Measurements from ENCODE around the gene PLA2G4E. TPM values are rescaled to one million over a fixed set of nuclear protein-coding genes. Genes with fewer than 3 reads are reported as not detected.
A peak's percentile ranks its signal among the peaks of the same experiment; 100 is the strongest.

PLA2G4E gene
- total RNA-seq, 3 donors from 2014 or later (not counting 1 experiment from before 2014, with no cell fraction given) = not detected

- peaks cover 38 to 50% of the 10 kb centered on the region in 2 donors for H3K4me1 Mint-ChIP-seq
- H3K4me3 Mint-ChIP-seq = peak overlapping the region; percentile 88
- intact Hi-C loops (cut with micrococcal nuclease) = no loop called here
- no peaks in the 10 kb centered on the region for H3K36me3 Mint-ChIP-seq
- H3K27ac Mint-ChIP-seq = peak overlapping the region; percentile 88 to 97
- 92% methylated on average over 1 of the region's 1 CpG for WGBS (ENCODE audit: insufficient coverage)
- ATAC-seq (no peak), DNase-seq (peak in 1 of 2 donors; percentile 22)
- H3K4me1 ChIP-seq (ENCODE audit: control insufficient read depth, insufficient read depth, low read length) = peaks cover 38% of the 10 kb centered on the region
- no peaks in the 10 kb centered on the region for H3K9me3 Mint-ChIP-seq
- no peak overlapping the region for H3K4me3 ChIP-seq (ENCODE audit: low read length)
- H3K27ac ChIP-seq (ENCODE audit: low read length) = peak overlapping the region; percentile 57
- peaks cover 7 to 17% of the 10 kb centered on the region in 2 donors for H3K27me3 Mint-ChIP-seq (ENCODE audit: low read depth in 2 of 2)
- no peaks in the 10 kb centered on the region for H3K9me3 ChIP-seq (ENCODE audit: control insufficient read depth, insufficient read depth, low read length)
- H3K27me3 ChIP-seq (ENCODE audit: control insufficient read depth, insufficient read depth, low read length) = peaks cover 4% of the 10 kb centered on the region
- TF ChIP-seq CTCF (IDR thresholded peaks at IDR 0.05) = no peak
- no peaks in the 10 kb centered on the region for H3K36me3 ChIP-seq (ENCODE audit: control insufficient read depth, insufficient read depth, low read length)
Observed at GRCh38 chr15:41970456-41970855, 50.4 kb downstream of the PLA2G4E start.

GRCh38 chr15:41969851-41970431 is 50.9 kb downstream of the PLA2G4E start:
- peak overlapping the region; percentile 57 for H3K27ac ChIP-seq (ENCODE audit: low read length)
- H3K4me3 ChIP-seq (ENCODE audit: low read length) = no peak overlapping the region
- no peaks in the 10 kb centered on the region for H3K9me3 ChIP-seq (ENCODE audit: control insufficient read depth, insufficient read depth, low read length)
- 35% methylated on average over 2 of the region's 3 CpGs for WGBS (ENCODE audit: insufficient coverage)
- peak overlapping the region; percentile 7 for H3K4me3 Mint-ChIP-seq
- H3K27me3 ChIP-seq (ENCODE audit: control insufficient read depth, insufficient read depth, low read length) = peaks cover 4% of the 10 kb centered on the region
- peak overlapping the region; percentile 88 to 97 for H3K27ac Mint-ChIP-seq
- no peak for ATAC-seq
- H3K27me3 Mint-ChIP-seq (ENCODE audit: low read depth in 2 of 2) = peaks cover 6 to 13% of the 10 kb centered on the region in 2 donors
- peak in 1 of 2 donors; percentile 78 for DNase-seq
- H3K4me1 Mint-ChIP-seq = peaks cover 38 to 50% of the 10 kb centered on the region in 2 donors
- peaks cover 38% of the 10 kb centered on the region for H3K4me1 ChIP-seq (ENCODE audit: control insufficient read depth, insufficient read depth, low read length)
- no peak for TF ChIP-seq CTCF (IDR thresholded peaks at IDR 0.05)
- no peaks in the 10 kb centered on the region for H3K9me3 Mint-ChIP-seq
- H3K36me3 ChIP-seq (ENCODE audit: control insufficient read depth, insufficient read depth, low read length) = no peaks in the 10 kb centered on the region
- intact Hi-C loops (cut with micrococcal nuclease) = no loop called here
- no peaks in the 10 kb centered on the region for H3K36me3 Mint-ChIP-seq

DNA sequence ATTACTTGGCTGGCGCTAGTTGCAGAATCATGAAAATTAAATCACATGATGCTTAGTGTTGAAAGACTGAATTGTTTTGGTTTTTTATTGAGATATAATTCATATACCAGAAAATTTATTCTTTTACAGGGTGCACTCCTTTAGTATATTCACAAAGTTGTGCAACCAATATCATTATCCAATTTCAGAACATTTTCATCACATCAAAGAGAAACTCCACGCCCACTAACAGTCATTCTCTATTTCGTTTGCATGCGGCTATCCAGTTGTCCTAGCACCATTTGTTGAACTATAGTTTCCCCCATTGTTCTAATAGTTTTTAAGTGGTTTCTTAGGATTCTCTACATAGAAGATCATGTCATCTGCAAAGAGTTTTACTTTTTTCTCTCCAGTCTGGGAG is 52.1 kb downstream of the PLA2G4E start:
- TF ChIP-seq CTCF (IDR thresholded peaks at IDR 0.05) = no peak
- no peaks in the 10 kb centered on the region for H3K9me3 ChIP-seq (ENCODE audit: control insufficient read depth, insufficient read depth, low read length)
- H3K36me3 ChIP-seq (ENCODE audit: control insufficient read depth, insufficient read depth, low read length) = no peaks in the 10 kb centered on the region
- H3K4me3 ChIP-seq (ENCODE audit: low read length) = no peak overlapping the region
- H3K4me1 Mint-ChIP-seq = peaks cover 38 to 50% of the 10 kb centered on the region in 2 donors
- 97% methylated on average over 3 of the region's 4 CpGs for WGBS (ENCODE audit: insufficient coverage)
- DNase-seq = no peak
- H3K27ac Mint-ChIP-seq = peak overlapping the region; percentile 62 to 86
- H3K27me3 ChIP-seq (ENCODE audit: control insufficient read depth, insufficient read depth, low read length) = no peaks in the 10 kb centered on the region
- no peak for ATAC-seq
- H3K4me3 Mint-ChIP-seq = no peak overlapping the region
- intact Hi-C loops (cut with micrococcal nuclease) = no loop called here
- H3K27ac ChIP-seq (ENCODE audit: low read length) = no peak overlapping the region
- peaks cover 38% of the 10 kb centered on the region for H3K4me1 ChIP-seq (ENCODE audit: control insufficient read depth, insufficient read depth, low read length)
- no peaks in the 10 kb centered on the region for H3K9me3 Mint-ChIP-seq
- H3K27me3 Mint-ChIP-seq (ENCODE audit: low read depth in 2 of 2) = peaks cover 0 to 1% of the 10 kb centered on the region in 2 donors
- no peaks in the 10 kb centered on the region for H3K36me3 Mint-ChIP-seq

All from natural killer cell (primary cell).